HepG2 (cell line): ENCODE measurements around the gene CRAT. TPM values are rescaled to one million over a fixed set of nuclear protein-coding genes. Genes with fewer than 3 reads are reported as not detected.

ENCODE experiments used
- MYC ChIP-seq: sonication (generic); formaldehyde crosslinking; IDR thresholded peaks from 2 replicates; pipeline ENCODE4 v1.9.0; 2021; ENCODE audit warnings: missing genetic modification reagents, borderline replicate concordance
- NFYC ChIP-seq: IDR thresholded peaks from 2 replicates; pipeline ENCODE4 v1.6.1; 2016; ENCODE audit warnings: missing genetic modification reagents, missing compliant biosample characterization
- RFXAP ChIP-seq: sonication (generic); formaldehyde crosslinking; IDR thresholded peaks from 2 replicates; pipeline ENCODE4 v1.4.0; 2020; ENCODE audit warnings: missing genetic modification reagents, borderline replicate concordance
- SNAI1 ChIP-seq: sonication (generic); formaldehyde crosslinking; IDR thresholded peaks from 2 replicates; pipeline ENCODE4 v1.5.0; 2020; ENCODE audit warnings: mild to moderate bottlenecking, missing genetic modification reagents, borderline replicate concordance
- SSRP1 ChIP-seq: IDR thresholded peaks from 2 replicates; pipeline ENCODE4 v1.6.1; 2016; ENCODE audit warnings: control low read depth
- ZKSCAN5 ChIP-seq: sonication (generic); formaldehyde crosslinking; IDR thresholded peaks from 2 replicates; pipeline ENCODE4 v1.5.1; 2020; ENCODE audit warnings: mild to moderate bottlenecking, missing genetic modification reagents
- ZMAT3 ChIP-seq: sonication (generic); formaldehyde crosslinking; conservative IDR thresholded peaks from 2 replicates; pipeline ENCODE4 v1.7.0; 2021; ENCODE audit warnings: missing genetic modification reagents
- ZNF337 ChIP-seq: sonication (generic); formaldehyde crosslinking; IDR thresholded peaks from 2 replicates; pipeline ENCODE4 v1.5.1; 2020; ENCODE audit warnings: missing genetic modification reagents, low read depth, mild to moderate bottlenecking, borderline replicate concordance
- ZNF557 ChIP-seq: sonication (generic); formaldehyde crosslinking; IDR thresholded peaks from 2 replicates; pipeline ENCODE4 v1.4.0; 2020; ENCODE audit warnings: missing genetic modification reagents
- ZSCAN29 ChIP-seq: sonication (generic); formaldehyde crosslinking; conservative IDR thresholded peaks from 2 replicates; pipeline ENCODE4 v1.4.0; 2020; ENCODE audit warnings: mild to moderate bottlenecking, missing genetic modification reagents
- polyA plus RNA-seq, 8 experiments: library from polyadenylated mRNA; depleted of rRNA in 3 of 8; stranded (reverse) in 7 of 8; unstranded in 1 of 8; fragments of >200 nt; fragmentation: Illumina TruSeq in 4 of 8; extraction: Trizol in 4 of 8; gene quantifications; 2 replicates each; pipeline versions ENCODE4 v1.2.1 to v1.2.3, GENCODE V29; 2011 to 2016; ENCODE audit warnings: low read depth in 4 of 8, missing spikeins in 1 of 8, mixed read lengths in 1 of 8; ENCODE audit not compliant: insufficient read depth in 1 of 8
- total RNA-seq, 5 experiments: library from RNA; depleted of rRNA; stranded (reverse); fragments of >200 nt; fragmentation: Illumina TruSeq; extraction: Trizol; gene quantifications; 2 replicates each; pipeline ENCODE4 v1.2.3, GENCODE V29; 2016; ENCODE audit warnings: low read depth in 1 of 5
- TF ChIP-seq, protein P1 (sequence below): sonication (generic); formaldehyde crosslinking; IDR thresholded peaks from 2 replicates; pipeline ENCODE4 v1.4.0; 2020; ENCODE audit warnings: missing genetic modification reagents, mild to moderate bottlenecking, borderline replicate concordance
- TF ChIP-seq, protein P2 (sequence below): sonication (generic); formaldehyde crosslinking; IDR thresholded peaks from 2 replicates; pipeline ENCODE4 v1.4.0; 2020; ENCODE audit warnings: mild to moderate bottlenecking, missing genetic modification reagents
- TF ChIP-seq, protein P3 (sequence below): sonication (generic); formaldehyde crosslinking; IDR thresholded peaks from 2 replicates; pipeline ENCODE4 v1.4.0; 2020; ENCODE audit warnings: missing genetic modification reagents
- TF ChIP-seq, protein P4 (sequence below): sonication (generic); formaldehyde crosslinking; IDR thresholded peaks from 2 replicates; pipeline ENCODE4 v1.5.0; 2020; ENCODE audit warnings: mild to moderate bottlenecking, low read depth, missing genetic modification reagents, borderline replicate concordance
- TF ChIP-seq, protein P5 (sequence below): sonication (generic); formaldehyde crosslinking; IDR thresholded peaks from 2 replicates; pipeline ENCODE4 v1.5.0; 2020; ENCODE audit warnings: mild to moderate bottlenecking, missing genetic modification reagents, borderline replicate concordance

CRAT gene
- total and polyA plus RNA-seq, 2 of the 13 experiments (the other 11 are each of a cell fraction or from before 2014, with no cell fraction given), result 26.1 to 26.6 TPM

DNA sequence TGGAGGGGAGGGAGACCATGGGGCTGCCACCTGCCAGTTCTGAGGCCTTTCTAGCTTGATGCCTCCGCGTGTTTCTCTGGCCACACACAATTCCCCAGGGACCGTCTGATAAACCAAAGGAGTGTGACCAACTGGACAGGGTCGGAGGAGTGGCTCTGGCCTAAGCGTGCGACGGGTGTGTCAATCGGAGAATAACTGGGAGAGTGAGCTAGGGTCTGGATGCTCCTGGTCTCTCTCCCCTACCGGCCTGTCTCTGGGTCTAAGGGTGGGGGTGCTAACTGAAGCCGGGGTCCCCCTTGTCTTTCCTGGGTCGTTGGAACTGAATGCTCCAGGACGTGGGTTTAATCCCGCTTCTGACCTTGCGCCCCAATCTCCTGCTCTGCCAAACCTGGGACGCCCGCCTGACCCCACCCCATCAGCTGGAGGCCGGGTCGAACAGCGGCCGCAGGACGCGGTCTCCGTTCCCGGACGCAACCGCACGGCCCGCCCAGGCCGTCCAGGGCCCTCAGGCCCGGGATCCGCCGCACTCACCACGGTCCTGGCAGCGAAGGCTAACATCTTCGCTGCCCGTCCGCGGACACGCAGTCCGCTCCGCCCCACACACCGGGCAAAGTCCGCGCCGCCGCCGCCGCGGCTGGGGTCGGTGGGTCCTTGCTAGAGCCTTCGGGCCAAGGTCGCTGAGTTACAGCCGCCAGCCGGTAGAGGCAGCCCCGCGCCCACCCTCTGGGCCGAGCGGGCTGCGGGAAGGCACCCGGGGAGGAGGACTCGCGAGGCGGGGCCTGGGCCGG lies 447 bp downstream of the CRAT start (continued):
- TF ChIP-seq, protein P1, sequence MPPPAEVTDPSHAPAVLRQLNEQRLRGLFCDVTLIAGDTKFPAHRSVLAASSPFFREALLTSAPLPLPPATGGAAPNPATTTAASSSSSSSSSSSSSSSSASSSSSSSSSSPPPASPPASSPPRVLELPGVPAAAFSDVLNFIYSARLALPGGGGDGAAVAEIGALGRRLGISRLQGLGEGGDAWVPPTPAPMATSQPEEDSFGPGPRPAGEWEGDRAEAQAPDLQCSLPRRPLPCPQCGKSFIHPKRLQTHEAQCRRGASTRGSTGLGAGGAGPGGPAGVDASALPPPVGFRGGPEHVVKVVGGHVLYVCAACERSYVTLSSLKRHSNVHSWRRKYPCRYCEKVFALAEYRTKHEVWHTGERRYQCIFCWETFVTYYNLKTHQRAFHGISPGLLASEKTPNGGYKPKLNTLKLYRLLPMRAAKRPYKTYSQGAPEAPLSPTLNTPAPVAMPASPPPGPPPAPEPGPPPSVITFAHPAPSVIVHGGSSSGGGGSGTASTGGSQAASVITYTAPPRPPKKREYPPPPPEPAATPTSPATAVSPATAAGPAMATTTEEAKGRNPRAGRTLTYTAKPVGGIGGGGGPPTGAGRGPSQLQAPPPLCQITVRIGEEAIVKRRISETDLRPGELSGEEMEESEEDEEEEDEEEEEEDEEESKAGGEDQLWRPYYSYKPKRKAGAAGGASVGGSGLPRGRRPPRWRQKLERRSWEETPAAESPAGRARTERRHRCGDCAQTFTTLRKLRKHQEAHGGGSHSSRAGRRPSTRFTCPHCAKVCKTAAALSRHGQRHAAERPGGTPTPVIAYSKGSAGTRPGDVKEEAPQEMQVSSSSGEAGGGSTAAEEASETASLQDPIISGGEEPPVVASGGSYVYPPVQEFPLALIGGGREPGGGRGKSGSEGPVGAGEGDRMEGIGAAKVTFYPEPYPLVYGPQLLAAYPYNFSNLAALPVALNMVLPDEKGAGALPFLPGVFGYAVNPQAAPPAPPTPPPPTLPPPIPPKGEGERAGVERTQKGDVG (CRISPR knock-in tag), result no peak
- TF ChIP-seq ZMAT3 (CRISPR knock-in tag) (peak; percentile 87), RFXAP (CRISPR knock-in tag) (0 out of 2 replicates have a peak, but pooled peaks have one; percentile 18), SNAI1 (CRISPR knock-in tag) (no peak), MYC (CRISPR knock-in tag) (peak; percentile 58; the same call in 1 of the 2 replicates), ZNF557 (CRISPR knock-in tag) (0 out of 2 replicates have a peak, but pooled peaks have one; percentile 83), NFYC (CRISPR knock-in tag) (no peak), ZNF337 (CRISPR knock-in tag) (no peak), SSRP1 (CRISPR knock-in tag) (no peak), ZSCAN29 (no peak), ZKSCAN5 (CRISPR knock-in tag) (no peak)
- TF ChIP-seq, protein P2, sequence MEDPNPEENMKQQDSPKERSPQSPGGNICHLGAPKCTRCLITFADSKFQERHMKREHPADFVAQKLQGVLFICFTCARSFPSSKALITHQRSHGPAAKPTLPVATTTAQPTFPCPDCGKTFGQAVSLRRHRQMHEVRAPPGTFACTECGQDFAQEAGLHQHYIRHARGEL (CRISPR knock-in tag), result no peak
- TF ChIP-seq, protein P3, sequence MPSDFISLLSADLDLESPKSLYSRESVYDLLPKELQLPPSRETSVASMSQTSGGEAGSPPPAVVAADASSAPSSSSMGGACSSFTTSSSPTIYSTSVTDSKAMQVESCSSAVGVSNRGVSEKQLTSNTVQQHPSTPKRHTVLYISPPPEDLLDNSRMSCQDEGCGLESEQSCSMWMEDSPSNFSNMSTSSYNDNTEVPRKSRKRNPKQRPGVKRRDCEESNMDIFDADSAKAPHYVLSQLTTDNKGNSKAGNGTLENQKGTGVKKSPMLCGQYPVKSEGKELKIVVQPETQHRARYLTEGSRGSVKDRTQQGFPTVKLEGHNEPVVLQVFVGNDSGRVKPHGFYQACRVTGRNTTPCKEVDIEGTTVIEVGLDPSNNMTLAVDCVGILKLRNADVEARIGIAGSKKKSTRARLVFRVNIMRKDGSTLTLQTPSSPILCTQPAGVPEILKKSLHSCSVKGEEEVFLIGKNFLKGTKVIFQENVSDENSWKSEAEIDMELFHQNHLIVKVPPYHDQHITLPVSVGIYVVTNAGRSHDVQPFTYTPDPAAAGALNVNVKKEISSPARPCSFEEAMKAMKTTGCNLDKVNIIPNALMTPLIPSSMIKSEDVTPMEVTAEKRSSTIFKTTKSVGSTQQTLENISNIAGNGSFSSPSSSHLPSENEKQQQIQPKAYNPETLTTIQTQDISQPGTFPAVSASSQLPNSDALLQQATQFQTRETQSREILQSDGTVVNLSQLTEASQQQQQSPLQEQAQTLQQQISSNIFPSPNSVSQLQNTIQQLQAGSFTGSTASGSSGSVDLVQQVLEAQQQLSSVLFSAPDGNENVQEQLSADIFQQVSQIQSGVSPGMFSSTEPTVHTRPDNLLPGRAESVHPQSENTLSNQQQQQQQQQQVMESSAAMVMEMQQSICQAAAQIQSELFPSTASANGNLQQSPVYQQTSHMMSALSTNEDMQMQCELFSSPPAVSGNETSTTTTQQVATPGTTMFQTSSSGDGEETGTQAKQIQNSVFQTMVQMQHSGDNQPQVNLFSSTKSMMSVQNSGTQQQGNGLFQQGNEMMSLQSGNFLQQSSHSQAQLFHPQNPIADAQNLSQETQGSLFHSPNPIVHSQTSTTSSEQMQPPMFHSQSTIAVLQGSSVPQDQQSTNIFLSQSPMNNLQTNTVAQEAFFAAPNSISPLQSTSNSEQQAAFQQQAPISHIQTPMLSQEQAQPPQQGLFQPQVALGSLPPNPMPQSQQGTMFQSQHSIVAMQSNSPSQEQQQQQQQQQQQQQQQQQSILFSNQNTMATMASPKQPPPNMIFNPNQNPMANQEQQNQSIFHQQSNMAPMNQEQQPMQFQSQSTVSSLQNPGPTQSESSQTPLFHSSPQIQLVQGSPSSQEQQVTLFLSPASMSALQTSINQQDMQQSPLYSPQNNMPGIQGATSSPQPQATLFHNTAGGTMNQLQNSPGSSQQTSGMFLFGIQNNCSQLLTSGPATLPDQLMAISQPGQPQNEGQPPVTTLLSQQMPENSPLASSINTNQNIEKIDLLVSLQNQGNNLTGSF (CRISPR knock-in tag), result no peak; the same call in 1 of the 2 replicates
- TF ChIP-seq, protein P4, sequence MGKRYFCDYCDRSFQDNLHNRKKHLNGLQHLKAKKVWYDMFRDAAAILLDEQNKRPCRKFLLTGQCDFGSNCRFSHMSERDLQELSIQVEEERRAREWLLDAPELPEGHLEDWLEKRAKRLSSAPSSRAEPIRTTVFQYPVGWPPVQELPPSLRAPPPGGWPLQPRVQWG, result no peak
- TF ChIP-seq, protein P5, sequence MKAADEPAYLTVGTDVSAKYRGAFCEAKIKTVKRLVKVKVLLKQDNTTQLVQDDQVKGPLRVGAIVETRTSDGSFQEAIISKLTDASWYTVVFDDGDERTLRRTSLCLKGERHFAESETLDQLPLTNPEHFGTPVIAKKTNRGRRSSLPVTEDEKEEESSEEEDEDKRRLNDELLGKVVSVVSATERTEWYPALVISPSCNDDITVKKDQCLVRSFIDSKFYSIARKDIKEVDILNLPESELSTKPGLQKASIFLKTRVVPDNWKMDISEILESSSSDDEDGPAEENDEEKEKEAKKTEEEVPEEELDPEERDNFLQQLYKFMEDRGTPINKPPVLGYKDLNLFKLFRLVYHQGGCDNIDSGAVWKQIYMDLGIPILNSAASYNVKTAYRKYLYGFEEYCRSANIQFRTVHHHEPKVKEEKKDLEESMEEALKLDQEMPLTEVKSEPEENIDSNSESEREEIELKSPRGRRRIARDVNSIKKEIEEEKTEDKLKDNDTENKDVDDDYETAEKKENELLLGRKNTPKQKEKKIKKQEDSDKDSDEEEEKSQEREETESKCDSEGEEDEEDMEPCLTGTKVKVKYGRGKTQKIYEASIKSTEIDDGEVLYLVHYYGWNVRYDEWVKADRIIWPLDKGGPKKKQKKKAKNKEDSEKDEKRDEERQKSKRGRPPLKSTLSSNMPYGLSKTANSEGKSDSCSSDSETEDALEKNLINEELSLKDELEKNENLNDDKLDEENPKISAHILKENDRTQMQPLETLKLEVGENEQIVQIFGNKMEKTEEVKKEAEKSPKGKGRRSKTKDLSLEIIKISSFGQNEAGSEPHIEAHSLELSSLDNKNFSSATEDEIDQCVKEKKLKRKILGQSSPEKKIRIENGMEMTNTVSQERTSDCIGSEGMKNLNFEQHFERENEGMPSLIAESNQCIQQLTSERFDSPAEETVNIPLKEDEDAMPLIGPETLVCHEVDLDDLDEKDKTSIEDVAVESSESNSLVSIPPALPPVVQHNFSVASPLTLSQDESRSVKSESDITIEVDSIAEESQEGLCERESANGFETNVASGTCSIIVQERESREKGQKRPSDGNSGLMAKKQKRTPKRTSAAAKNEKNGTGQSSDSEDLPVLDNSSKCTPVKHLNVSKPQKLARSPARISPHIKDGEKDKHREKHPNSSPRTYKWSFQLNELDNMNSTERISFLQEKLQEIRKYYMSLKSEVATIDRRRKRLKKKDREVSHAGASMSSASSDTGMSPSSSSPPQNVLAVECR (CRISPR knock-in tag), result peak; percentile 88
